OCI-LY3 (cell line): ENCODE data around the gene LRRC53.

Experiments
- EZH2phosphoT487 ChIP-seq: fragments of 200-600 bp; shearing (Covaris generic); IDR thresholded peaks from 2 replicates; pipeline ENCODE4 v1.6.1; 2018; ENCODE audit warnings: antibody characterized with exemption, mixed run types, low read depth
- TF ChIP-seq, protein P1 (sequence below): fragments of 200-600, 300-600 bp; sonication (generic); IDR thresholded peaks from 2 replicates; pipeline ENCODE4 v1.5.1; 2014; ENCODE audit warnings: antibody characterized with exemption, low read length, low read depth

DNA sequence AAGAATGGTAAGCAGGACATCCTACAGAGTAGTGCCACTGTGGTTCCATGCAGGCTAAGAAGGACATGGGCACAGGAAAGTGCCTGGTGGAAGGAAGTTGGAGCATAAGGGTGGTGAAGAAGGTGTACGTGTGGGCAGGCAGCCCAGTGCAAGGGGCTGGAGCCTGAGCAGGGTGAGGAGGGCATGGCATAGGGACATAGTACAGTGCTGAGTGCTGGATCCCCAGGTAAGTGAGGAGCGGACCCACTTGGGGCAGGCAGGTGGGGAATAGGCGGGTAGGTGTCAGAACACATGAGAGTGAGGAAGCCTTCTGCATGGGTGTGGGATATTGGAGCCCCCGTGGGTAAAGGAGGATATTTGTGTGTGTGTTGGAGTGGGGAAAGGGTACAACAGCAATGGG is 15.7 kb upstream of the LRRC53 start:
- TF ChIP-seq, protein P1, sequence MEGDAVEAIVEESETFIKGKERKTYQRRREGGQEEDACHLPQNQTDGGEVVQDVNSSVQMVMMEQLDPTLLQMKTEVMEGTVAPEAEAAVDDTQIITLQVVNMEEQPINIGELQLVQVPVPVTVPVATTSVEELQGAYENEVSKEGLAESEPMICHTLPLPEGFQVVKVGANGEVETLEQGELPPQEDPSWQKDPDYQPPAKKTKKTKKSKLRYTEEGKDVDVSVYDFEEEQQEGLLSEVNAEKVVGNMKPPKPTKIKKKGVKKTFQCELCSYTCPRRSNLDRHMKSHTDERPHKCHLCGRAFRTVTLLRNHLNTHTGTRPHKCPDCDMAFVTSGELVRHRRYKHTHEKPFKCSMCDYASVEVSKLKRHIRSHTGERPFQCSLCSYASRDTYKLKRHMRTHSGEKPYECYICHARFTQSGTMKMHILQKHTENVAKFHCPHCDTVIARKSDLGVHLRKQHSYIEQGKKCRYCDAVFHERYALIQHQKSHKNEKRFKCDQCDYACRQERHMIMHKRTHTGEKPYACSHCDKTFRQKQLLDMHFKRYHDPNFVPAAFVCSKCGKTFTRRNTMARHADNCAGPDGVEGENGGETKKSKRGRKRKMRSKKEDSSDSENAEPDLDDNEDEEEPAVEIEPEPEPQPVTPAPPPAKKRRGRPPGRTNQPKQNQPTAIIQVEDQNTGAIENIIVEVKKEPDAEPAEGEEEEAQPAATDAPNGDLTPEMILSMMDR = no peak
- no peak for TF ChIP-seq EZH2phosphoT487
